Fibroblast of the conjunctiva (primary cell): Measurements from ENCODE around the gene ACADM.
"Not testable (repeated sequence)": the region's sequence is repeated elsewhere in the genome, so short reads cannot be mapped to it uniquely, and the experiment has no call there.

Source experiments
- DNase-seq: peaks from one replicate; pipeline ENCODE4 v3.0.0-alpha.2; 2010; ENCODE audit warnings: low read depth

The ACADM gene

GRCh38 chr1:75724472-75725022 is at the start of gene ACADM:
TSS of gene ACADM (plus strand) at chr1:75724709. CDS start at chr1:75724788, 79 bp downstream.
- peak; percentile 56 for DNase-seq

DNA sequence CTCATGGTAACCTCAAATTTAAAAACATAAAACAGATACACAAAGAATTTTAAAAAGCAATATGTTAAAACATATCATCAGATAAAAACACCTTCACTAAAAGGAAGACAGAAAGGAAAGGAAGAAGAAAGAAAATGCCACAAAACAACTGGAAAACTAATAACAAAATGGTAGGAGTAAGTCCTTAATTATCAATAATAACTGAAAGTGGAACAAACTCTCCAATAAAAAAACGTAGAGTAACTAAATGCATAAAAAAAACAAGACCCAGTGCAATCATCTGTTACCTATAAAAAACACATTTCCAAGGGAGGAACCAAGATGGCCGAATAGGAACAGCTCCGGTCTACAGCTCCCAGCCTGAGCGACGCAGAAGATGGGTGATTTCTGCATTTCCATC is 47.1 kb upstream of the ACADM start:
- no peak for DNase-seq

DNA sequence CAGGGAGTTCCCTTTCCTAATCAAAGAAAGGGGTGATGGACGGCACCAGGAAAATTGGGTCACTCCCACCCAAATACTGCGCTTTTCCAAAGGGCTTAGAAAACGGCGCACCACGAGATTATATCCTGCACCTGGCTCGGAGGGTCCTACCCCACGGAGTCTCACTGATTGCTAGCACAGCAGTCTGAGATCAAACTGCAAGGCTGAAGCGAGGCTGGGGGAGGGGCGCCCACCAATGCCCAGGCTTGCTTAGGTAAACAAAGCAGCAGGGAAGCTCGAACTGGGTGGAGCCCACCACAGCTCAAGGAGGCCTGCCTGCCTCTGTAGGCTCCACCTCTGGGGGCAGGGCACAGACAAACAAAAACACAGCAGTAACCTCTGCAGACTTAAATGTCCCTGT is 46.5 kb upstream of the ACADM start:
- DNase-seq: not testable (repeated sequence)

DNA sequence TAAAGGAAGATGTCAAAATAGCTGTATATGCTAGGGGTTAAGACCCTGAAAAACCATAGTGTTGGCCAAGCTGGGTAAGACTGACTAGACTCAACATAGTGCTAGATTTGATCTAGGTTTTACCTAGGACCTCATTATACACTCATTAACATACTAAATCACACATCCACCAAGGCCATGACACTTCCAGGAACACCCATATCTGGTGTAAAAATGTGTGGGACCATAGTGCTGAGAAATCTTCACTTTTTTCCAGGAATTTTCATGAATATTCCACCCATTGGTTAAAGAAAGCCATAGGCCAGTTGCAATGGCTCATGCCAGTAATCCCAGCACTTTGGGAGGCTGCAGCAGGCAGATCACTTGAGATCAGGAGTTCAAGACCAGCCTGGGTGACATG is 34.0 kb upstream of the ACADM start:
- DNase-seq: no peak

GRCh38 chr1:75693551-75693950 is 31.0 kb upstream of the ACADM start:
- no peak for DNase-seq

GRCh38 chr1:75696000-75696399 is 28.5 kb upstream of the ACADM start:
- DNase-seq: no peak

DNA sequence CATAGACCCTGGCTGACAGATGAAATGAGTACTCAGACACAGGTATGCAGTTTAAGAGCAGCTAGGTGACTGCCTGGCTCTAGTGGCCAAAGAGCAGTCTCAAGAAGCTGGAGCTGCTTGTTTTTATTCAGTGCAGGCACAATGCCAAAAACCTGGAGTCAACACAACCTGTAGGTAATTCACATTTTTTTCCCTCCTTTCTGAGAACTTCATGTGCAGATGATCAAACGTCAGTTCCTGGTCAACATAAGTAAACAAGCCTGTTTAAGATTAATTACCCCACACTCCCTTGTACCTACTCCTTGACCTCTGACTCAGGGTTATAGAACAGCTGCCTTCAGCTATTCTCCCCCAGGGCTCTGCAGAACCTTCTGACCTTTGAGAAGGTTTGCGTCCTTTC is 17.3 kb upstream of the ACADM start:
- no peak for DNase-seq

DNA sequence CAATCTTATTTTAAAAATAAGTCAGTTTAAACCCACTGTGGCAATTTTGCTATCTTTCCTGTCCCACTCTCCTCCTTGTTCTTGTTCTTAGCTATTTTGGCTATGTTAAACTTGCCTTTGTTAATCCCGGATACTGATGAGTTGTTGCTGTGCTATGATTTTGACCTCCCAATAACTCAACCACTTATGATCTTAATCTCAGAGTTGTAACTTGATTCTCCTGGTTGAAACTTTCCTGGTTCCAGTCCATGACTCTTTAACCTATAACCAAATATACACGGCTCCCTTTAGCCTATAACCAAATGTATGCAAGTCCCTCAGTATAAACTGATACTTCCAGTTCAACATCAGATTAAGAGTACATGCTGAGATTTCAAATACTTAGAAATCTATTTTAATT is 15.6 kb upstream of the ACADM start:
- DNase-seq: no peak

GRCh38 chr1:75710832-75711231 is 13.7 kb upstream of the ACADM start:
- DNase-seq: no peak

- no peak for DNase-seq
Observed at GRCh38 chr1:75711846-75712245, 12.7 kb upstream of the ACADM start.

GRCh38 chr1:75712306-75712705 is 12.2 kb upstream of the ACADM start:
- DNase-seq: no peak

DNA sequence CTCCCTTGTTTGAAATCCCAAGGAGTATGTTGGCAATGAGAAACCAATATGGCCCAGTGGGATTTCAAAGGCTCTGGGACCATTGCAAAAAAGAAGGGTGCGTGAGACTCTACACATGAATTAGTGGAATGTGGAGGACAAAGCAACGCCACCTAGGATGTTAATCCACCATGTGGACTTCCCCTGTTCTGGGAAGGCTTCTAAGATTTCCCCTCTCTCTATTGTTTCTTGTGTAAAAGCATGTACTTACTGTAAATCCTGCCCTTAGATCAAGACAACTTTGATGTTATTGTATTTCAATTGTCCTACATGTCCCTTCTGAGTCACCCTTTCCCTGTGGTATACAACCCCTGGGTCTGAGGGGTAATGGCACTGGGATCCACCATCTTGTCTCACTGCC is 4.7 kb upstream of the ACADM start:
- DNase-seq: no peak

DNA sequence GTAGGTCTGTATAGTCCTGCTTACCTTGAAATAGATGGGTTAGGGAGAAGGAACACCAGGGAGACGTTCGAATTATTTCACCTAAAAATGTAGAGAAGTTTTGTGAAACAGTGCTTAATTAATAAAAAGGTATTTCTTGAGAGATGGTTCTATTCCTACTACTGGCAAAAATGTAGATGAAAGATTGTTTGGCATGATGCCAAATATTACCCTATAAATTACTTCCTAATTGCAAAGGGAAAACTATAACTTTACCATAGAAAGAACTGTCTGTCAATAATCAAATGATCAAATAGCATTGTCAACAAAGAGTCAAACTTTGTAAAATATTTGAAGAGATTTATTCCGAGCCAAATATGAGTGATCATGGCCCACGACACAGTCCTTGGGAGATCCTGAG is 4.2 kb upstream of the ACADM start:
- DNase-seq: no peak

DNA sequence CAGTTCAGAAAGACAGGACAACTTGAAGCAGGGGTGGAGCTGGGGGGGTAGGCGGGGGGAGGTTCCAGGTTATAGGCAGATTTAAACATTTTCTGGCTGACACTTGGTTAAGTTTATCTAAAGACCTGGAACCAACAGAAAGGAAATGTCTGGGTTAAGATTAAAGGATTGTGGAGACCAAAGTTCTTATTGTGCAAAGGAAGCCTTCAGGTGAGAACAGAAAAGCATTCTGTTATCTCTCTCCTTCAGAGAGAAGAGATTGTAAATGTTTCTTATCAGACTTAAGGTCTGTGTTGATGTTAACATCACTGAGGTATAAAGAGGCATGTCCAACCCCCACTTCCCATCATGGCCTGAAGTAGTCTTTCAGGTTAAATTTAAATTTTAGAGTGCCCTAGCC is 3.7 kb upstream of the ACADM start:
- DNase-seq: no peak

DNA sequence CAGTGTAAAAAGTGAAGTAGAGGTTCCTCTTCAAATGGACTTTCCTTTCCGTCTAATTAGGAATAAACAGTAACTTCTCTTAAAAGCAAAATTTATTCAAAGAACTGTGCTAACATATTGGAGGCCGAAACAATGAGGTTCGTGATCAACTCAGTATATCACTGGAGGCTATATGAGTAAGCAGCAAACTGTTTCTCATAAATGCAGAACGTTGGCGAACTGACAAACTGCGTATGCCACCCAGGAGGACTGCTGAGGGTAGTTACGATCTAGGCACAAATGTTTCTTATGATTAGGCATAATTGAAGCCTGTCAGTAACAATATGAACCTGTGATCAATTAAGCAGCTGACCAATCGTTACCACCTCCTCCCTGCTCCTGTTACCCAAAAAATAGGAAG is 2.3 kb upstream of the ACADM start:
- DNase-seq: not testable (repeated sequence)

DNA sequence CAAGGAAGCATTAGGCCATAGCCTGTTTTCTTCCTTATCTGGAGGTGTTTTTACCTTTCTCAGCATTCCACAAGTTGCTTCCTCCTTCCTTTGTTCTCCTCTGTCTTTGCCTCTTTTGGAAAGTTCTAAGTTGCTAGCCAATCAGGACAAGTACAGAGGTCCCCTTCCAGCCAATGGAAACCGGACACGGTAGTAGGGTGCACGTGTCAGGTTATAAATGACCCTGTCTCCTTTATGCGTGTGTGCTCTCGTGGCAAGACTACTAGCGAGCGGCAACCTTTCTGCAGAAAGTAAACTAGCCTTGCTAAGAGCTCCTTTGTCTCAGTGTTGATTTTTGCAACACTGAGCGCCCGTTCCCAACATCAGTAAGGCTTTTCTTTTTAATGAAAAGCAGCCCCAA is 1.5 kb upstream of the ACADM start:
- no peak for DNase-seq

DNA sequence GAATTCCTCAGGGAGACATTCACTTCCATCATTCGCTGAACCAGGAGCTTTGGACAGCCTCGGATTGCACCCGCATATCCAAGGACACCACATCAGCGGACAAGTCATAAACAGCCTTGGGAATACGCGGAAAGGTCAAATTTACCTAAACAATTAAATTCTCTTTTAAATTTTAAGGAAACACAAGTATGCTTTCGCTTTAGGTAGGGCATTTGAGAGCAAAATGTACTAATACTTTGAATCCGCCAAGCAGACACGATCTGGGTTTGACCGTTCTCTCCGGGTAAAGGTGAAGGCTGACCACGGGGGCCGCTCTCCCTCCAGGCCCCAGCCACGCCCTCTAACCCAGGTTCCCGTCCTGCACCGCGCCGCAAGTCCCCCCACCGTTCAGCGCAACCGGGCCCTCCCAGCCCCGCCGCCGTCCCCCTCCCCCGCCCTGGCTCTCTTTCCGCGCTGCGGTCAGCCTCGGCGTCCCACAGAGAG is 479 bp upstream of the ACADM start:
- peak; percentile 69 for DNase-seq

DNA sequence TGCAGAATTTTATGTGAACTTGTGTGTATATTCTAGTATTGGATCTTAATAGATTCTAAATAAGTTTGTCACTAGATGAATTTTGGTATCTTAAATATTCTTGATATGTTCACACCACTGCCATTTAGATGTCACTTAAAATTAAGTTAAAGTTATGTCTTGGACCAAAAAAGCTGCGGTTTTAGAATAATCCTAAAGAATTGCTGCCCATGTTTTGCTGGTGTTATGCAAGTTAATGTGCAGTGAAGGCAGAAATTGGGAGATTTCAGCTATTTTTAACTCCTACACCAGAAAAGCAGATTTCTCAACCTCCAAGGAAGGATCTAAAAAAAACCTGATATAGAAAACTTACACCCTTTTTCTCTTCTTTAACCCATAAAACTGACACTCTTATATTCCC is 757 bp downstream of the ACADM start:
- no peak for DNase-seq

DNA sequence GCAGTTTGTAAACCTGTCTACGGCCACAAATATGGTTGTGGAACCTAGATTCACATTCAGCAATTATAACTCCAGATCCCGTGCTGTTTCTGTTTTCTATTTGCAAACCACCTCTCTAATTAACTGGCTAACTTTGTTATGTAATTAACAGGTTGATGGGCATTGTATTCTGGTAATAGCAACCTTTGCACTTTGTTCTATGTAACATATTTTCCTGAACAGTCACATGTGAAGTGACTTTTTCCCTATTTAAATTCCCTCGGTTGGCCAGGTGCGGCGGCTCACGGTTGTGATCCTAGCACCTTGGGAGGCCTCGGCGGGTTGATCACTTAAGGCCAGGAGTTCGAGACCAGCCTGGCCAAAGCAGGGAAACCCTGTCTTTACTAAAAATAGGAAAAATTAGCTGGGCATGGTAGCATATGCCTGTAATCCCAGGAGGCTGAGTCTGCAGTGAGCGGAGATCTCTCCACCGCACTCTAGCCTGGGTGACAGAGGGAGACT is 1.4 kb downstream of the ACADM start:
- DNase-seq: no peak

GRCh38 chr1:75727571-75727970 is 3.1 kb downstream of the ACADM start:
- DNase-seq: no peak

DNA sequence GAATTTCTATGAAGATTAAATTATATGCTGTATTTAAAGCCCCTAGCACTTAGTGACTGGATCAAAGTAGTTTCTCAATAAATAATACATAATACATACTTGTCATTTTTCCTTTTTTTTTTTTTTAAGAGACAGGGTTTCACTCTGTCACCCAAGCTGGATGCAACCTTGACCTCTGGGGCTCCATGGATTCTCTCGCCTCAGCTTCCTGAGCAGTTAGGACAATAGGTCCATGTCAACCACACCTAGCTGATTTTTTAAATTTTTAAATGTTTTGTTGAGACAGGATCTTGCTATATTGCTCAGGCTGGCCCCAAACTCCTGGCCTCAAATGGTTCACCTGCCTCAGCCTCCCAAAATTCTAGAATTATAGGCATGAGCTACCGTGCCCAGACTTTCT is 5.9 kb downstream of the ACADM start:
- no peak for DNase-seq

DNA sequence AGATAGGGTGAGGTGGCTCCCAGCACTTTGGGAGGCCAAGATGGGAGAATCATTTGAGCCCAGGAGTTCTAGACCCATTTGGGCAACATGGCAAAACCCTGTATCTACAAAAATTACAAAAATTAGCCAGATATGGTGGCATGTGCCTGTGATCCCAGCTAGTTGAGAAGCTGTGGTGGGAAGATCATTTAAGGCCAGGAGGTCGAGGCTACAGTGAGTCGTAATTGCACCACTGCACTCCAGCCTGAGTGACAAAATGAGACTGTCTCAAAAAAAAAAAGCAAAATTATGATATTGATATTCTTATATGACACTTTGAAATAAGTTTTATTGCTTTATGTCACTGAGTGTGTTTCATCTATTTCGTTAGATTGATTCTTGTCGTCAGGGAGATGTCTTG is 7.4 kb downstream of the ACADM start:
- no peak for DNase-seq

GRCh38 chr1:75732703-75733102 is 8.2 kb downstream of the ACADM start:
- no peak for DNase-seq

DNA sequence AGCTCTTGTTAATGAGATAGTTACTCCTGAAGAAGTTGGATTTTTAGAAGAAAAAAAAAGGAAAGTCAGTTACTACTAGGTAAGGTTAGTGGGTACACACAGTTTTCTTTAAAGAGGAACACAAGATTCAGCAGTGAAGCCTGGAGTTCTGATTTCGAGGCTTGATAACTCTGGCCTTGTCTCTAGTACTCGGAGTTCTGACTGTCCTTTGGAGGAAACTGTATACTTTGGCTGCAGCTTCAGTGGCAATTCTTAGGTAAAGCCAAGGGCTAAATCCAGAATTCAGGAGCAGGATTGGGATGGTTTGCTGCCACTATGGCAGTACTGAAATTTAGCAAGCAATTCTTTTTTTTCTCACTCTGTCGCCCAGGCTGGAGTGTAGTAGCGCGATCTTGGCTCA is 9.2 kb downstream of the ACADM start:
- DNase-seq: no peak

- no peak for DNase-seq
Observed at GRCh38 chr1:75736016-75736415, 11.5 kb downstream of the ACADM start.
